ENCODE measurements around the gene THEMIS.
A peak's percentile ranks its signal among the peaks of the same experiment; 100 is the strongest.

Gene THEMIS

DNA sequence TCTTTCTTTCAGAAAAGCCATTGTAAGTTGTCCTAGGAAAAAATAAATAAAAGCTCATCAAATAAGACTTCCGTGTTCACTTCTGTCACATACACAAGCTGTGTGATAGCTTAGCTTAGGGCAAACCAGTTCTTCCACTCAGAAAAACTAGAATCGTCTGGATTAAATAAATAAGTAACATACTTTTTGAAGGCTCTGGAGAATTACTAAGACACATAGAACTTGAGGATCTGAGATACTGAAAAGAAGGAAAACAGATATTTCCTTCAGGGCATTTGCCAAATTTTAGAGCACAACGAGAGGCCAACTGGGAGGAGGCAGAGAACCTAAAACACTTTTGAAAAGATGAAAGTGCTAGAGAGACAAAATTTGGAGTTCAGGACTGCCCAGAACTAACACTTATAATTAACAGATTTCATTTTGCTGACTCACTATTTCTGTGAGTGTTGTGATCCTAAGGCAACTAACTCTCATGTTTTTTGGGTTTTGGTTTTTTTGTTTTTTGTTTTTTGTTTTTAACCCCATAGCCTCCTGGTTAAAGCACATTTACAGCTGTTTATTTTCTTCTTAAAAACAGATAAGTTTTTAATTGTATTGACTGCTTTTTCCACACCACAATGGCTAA is 38.7 kb upstream of the THEMIS start:
- Histone ChIP-seq H2BK5ac (ENCODE audit: low read length) (no peak overlapping the region), H3K27me3 (ENCODE audit: insufficient read depth, low read length, poor library complexity) (no peaks in the 10 kb centered on the region), H3K18ac (ENCODE audit: low read length) (no peak overlapping the region), H3K4me1 (ENCODE audit: control insufficient read depth, low read depth, low read length) (no peaks in the 10 kb centered on the region), H2BK15ac (replicated peaks; ENCODE audit: low read depth) (no peak overlapping the region), H3K4ac (ENCODE audit: low read depth, low read length) (no peak overlapping the region), H3K23ac (ENCODE audit: low read length) (no peak overlapping the region), H4K8ac (ENCODE audit: low read depth, low read length) (no peak overlapping the region), H3K79me1 (ENCODE audit: low read length) (no peaks in the 10 kb centered on the region), H3K27ac (ENCODE audit: low read depth, low read length) (no peak overlapping the region), H3K36me3 (ENCODE audit: control insufficient read depth, insufficient read depth, low read length) (no peaks in the 10 kb centered on the region), H3K4me3 (ENCODE audit: low read length) (no peak overlapping the region), H2AK5ac (ENCODE audit: low read length) (no peak overlapping the region), H3K9ac (ENCODE audit: low read length) (no peak overlapping the region), H3K56ac (ENCODE audit: low read length) (no peak overlapping the region), H3K4me2 (ENCODE audit: low read length) (no peak overlapping the region), H3K79me2 (ENCODE audit: control insufficient read depth, insufficient read depth, low read length) (no peaks in the 10 kb centered on the region), H4K5ac (ENCODE audit: low read length) (no peak overlapping the region), H2BK120ac (ENCODE audit: low read depth, low read length) (no peak overlapping the region)
- peak; percentile 6 for DNase-seq
- WGBS (ENCODE audit: extremely low coverage, insufficient coverage, low lambda C conversion rate) = no CpG with 5 or more reads among the region's 3 CpGs

DNA sequence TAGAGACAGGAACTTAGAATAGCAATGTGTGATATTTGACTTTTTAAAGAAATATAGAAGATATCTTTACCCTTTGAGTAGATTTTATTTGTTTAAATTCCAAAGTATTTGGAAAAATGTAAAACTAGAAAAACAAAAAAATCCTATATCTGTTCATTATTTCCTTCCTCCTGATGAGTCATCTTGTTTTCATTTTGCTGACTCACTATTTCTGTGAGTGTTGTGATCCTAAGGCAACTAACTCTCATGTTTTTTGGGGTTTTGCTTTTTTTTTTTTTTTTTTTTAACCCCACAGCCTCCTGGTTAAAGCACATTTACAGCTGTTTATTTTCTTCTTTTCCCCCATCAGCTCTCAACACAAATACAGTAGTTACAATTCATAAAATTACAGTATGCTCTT is 37.8 kb upstream of the THEMIS start:
- Histone ChIP-seq H3K27me3 (ENCODE audit: insufficient read depth, low read length, poor library complexity) (no peaks in the 10 kb centered on the region), H3K4me3 (ENCODE audit: low read length) (no peak overlapping the region), H3K4ac (ENCODE audit: low read depth, low read length) (no peak overlapping the region), H4K5ac (ENCODE audit: low read length) (no peak overlapping the region), H3K27ac (ENCODE audit: low read depth, low read length) (no peak overlapping the region), H3K56ac (ENCODE audit: low read length) (no peak overlapping the region), H3K18ac (ENCODE audit: low read length) (no peak overlapping the region), H2BK120ac (ENCODE audit: low read depth, low read length) (no peak overlapping the region), H3K4me1 (ENCODE audit: control insufficient read depth, low read depth, low read length) (no peaks in the 10 kb centered on the region), H4K8ac (ENCODE audit: low read depth, low read length) (no peak overlapping the region), H3K23ac (ENCODE audit: low read length) (no peak overlapping the region), H3K79me2 (ENCODE audit: control insufficient read depth, insufficient read depth, low read length) (no peaks in the 10 kb centered on the region), H3K79me1 (ENCODE audit: low read length) (no peaks in the 10 kb centered on the region), H2AK5ac (ENCODE audit: low read length) (no peak overlapping the region), H2BK5ac (ENCODE audit: low read length) (no peak overlapping the region), H3K9ac (ENCODE audit: low read length) (no peak overlapping the region), H3K36me3 (ENCODE audit: control insufficient read depth, insufficient read depth, low read length) (no peaks in the 10 kb centered on the region), H3K4me2 (ENCODE audit: low read length) (no peak overlapping the region), H2BK15ac (replicated peaks; ENCODE audit: low read depth) (no peak overlapping the region)
- peak; percentile 28 for DNase-seq

GRCh38 chr6:127937747-127938146 is 36.9 kb upstream of the THEMIS start:
- no peak overlapping the region for H2AK5ac ChIP-seq (ENCODE audit: low read length)
- H3K23ac ChIP-seq (ENCODE audit: low read length) = no peak overlapping the region
- H3K4ac ChIP-seq (ENCODE audit: low read depth, low read length) = no peak overlapping the region
- no peaks in the 10 kb centered on the region for H3K79me1 ChIP-seq (ENCODE audit: low read length)
- H3K4me3 ChIP-seq (ENCODE audit: low read length) = no peak overlapping the region
- H3K27ac ChIP-seq (ENCODE audit: low read depth, low read length) = no peak overlapping the region
- no peaks in the 10 kb centered on the region for H3K36me3 ChIP-seq (ENCODE audit: control insufficient read depth, insufficient read depth, low read length)
- no peak overlapping the region for H4K8ac ChIP-seq (ENCODE audit: low read depth, low read length)
- no peak overlapping the region for H2BK5ac ChIP-seq (ENCODE audit: low read length)
- no peak for DNase-seq
- no peaks in the 10 kb centered on the region for H3K27me3 ChIP-seq (ENCODE audit: insufficient read depth, low read length, poor library complexity)
- no peak overlapping the region for H3K9ac ChIP-seq (ENCODE audit: low read length)
- H2BK15ac ChIP-seq (replicated peaks; ENCODE audit: low read depth) = no peak overlapping the region
- H2BK120ac ChIP-seq (ENCODE audit: low read depth, low read length) = no peak overlapping the region
- no peak overlapping the region for H3K56ac ChIP-seq (ENCODE audit: low read length)
- H3K18ac ChIP-seq (ENCODE audit: low read length) = no peak overlapping the region
- no peaks in the 10 kb centered on the region for H3K79me2 ChIP-seq (ENCODE audit: control insufficient read depth, insufficient read depth, low read length)
- no peaks in the 10 kb centered on the region for H3K4me1 ChIP-seq (ENCODE audit: control insufficient read depth, low read depth, low read length)
- no peak overlapping the region for H3K4me2 ChIP-seq (ENCODE audit: low read length)
- no peak overlapping the region for H4K5ac ChIP-seq (ENCODE audit: low read length)

DNA sequence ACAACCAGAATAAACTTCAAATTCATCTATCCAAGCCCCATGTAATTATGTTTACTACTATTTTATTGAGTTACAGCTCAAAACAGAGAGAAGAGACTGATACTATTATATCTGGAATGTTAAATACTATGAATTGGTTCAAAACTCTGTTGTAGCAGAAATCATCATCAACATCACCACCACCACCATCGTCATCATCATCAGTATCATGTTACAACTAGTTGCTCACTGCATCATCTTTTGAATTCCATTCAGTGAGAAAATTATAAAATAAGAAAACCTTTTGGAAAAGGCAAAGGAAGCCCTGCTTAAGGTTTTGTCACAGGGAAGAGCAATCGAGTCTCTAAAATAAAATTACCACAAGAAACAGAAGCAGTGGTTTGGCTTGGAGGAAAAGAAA is 36.2 kb upstream of the THEMIS start:
- H2BK5ac ChIP-seq (ENCODE audit: low read length) = no peak overlapping the region
- no peaks in the 10 kb centered on the region for H3K79me1 ChIP-seq (ENCODE audit: low read length)
- no peak for DNase-seq
- H3K79me2 ChIP-seq (ENCODE audit: control insufficient read depth, insufficient read depth, low read length) = no peaks in the 10 kb centered on the region
- no peak overlapping the region for H3K27ac ChIP-seq (ENCODE audit: low read depth, low read length)
- no peak overlapping the region for H2AK5ac ChIP-seq (ENCODE audit: low read length)
- H2BK120ac ChIP-seq (ENCODE audit: low read depth, low read length) = no peak overlapping the region
- H3K4ac ChIP-seq (ENCODE audit: low read depth, low read length) = no peak overlapping the region
- H3K4me1 ChIP-seq (ENCODE audit: control insufficient read depth, low read depth, low read length) = no peaks in the 10 kb centered on the region
- H4K8ac ChIP-seq (ENCODE audit: low read depth, low read length) = no peak overlapping the region
- no peak overlapping the region for H4K5ac ChIP-seq (ENCODE audit: low read length)
- no peak overlapping the region for H3K18ac ChIP-seq (ENCODE audit: low read length)
- no peaks in the 10 kb centered on the region for H3K27me3 ChIP-seq (ENCODE audit: insufficient read depth, low read length, poor library complexity)
- no peak overlapping the region for H3K4me2 ChIP-seq (ENCODE audit: low read length)
- no peak overlapping the region for H3K4me3 ChIP-seq (ENCODE audit: low read length)
- H3K9ac ChIP-seq (ENCODE audit: low read length) = no peak overlapping the region
- no peak overlapping the region for H3K56ac ChIP-seq (ENCODE audit: low read length)
- H3K23ac ChIP-seq (ENCODE audit: low read length) = no peak overlapping the region
- H2BK15ac ChIP-seq (replicated peaks; ENCODE audit: low read depth) = no peak overlapping the region
- no CpG with 5 or more reads among the region's 2 CpGs for WGBS (ENCODE audit: extremely low coverage, insufficient coverage, low lambda C conversion rate)
- no peaks in the 10 kb centered on the region for H3K36me3 ChIP-seq (ENCODE audit: control insufficient read depth, insufficient read depth, low read length)

GRCh38 chr6:127934956-127935355 is 34.1 kb upstream of the THEMIS start:
- Histone ChIP-seq H4K8ac (ENCODE audit: low read depth, low read length) (no peak overlapping the region), H3K23ac (ENCODE audit: low read length) (no peak overlapping the region), H3K4me2 (ENCODE audit: low read length) (no peak overlapping the region), H3K27me3 (ENCODE audit: insufficient read depth, low read length, poor library complexity) (no peaks in the 10 kb centered on the region), H3K27ac (ENCODE audit: low read depth, low read length) (no peak overlapping the region), H3K4me1 (ENCODE audit: control insufficient read depth, low read depth, low read length) (no peaks in the 10 kb centered on the region), H3K18ac (ENCODE audit: low read length) (no peak overlapping the region), H3K79me2 (ENCODE audit: control insufficient read depth, insufficient read depth, low read length) (no peaks in the 10 kb centered on the region), H2AK5ac (ENCODE audit: low read length) (no peak overlapping the region), H3K4ac (ENCODE audit: low read depth, low read length) (no peak overlapping the region), H3K36me3 (ENCODE audit: control insufficient read depth, insufficient read depth, low read length) (no peaks in the 10 kb centered on the region), H2BK120ac (ENCODE audit: low read depth, low read length) (no peak overlapping the region), H3K4me3 (ENCODE audit: low read length) (no peak overlapping the region), H3K9ac (ENCODE audit: low read length) (no peak overlapping the region), H3K56ac (ENCODE audit: low read length) (no peak overlapping the region), H4K5ac (ENCODE audit: low read length) (no peak overlapping the region), H2BK5ac (ENCODE audit: low read length) (no peak overlapping the region), H2BK15ac (replicated peaks; ENCODE audit: low read depth) (no peak overlapping the region), H3K79me1 (ENCODE audit: low read length) (no peaks in the 10 kb centered on the region)
- no CpG with 5 or more reads among the region's 1 CpG for WGBS (ENCODE audit: extremely low coverage, insufficient coverage, low lambda C conversion rate)
- DNase-seq = no peak

All from mesendoderm (in vitro differentiated cells).